Motor neuron (in vitro differentiated cells): Measurements from ENCODE around the gene NUMB. TPM values are rescaled to one million over a fixed set of nuclear protein-coding genes. Genes with fewer than 3 reads are reported as not detected.
A peak's percentile ranks its signal among the peaks of the same experiment; 100 is the strongest.
"Not testable (repeated sequence)": the region's sequence is repeated elsewhere in the genome, so short reads cannot be mapped to it uniquely, and the experiment has no call there.

Source experiments
- ATAC-seq, 8 experiments: fragments of 200-7000 bp; cut with Tn5 transposase; replicated peaks in 6 of 8; 2 replicates each; pipeline ENCODE4 v1.8.0; 2021; ENCODE audit warnings: mild to moderate bottlenecking in 8 of 8, moderate library complexity in 8 of 8
- H3K27ac ChIP-seq, 2 donors: fragments of 250-450 bp; sonication (Bioruptor Pico); 2 replicates each; pipeline ENCODE4 v1.9.0; 2021; ENCODE audit warnings: antibody characterized with exemption in 2 of 2, mild to moderate bottlenecking in 2 of 2, moderate library complexity in 1 of 2
- H3K4me1 ChIP-seq, 2 donors: fragments of 250-450 bp; sonication (Bioruptor Pico); replicated peaks in 1 of 2; 2 replicates each; pipeline ENCODE4 v1.6.1; 2021; ENCODE audit warnings: antibody characterized with exemption in 2 of 2, mild to moderate bottlenecking in 2 of 2, moderate library complexity in 1 of 2
- H3K4me3 ChIP-seq, 5 donors: fragments of 250-450 bp; sonication (Bioruptor Pico); 2 replicates each; pipeline ENCODE4 v1.9.0; 2021; ENCODE audit warnings: antibody characterized with exemption in 5 of 5, mild to moderate bottlenecking in 5 of 5, moderate library complexity in 4 of 5
- WGBS, 10 experiments: fragments of 450-650 bp; shearing (Covaris generic); methylation state at CpG; one replicate each; pipeline ENCODE4 v1.0.0; 2022; 5-methylcytosine and 5-hydroxymethylcytosine counted together
- in situ Hi-C, 9 experiments: fragments of 400-800 bp; cut with MboI; loops; one replicate each; pipeline ENCODE4 v1.15.0; 2021; ENCODE audit warnings: low sequenced_read_pairs in 9 of 9, low pct_unique_long_range_greater_than_20kb in 2 of 9; ENCODE audit not compliant: unreplicated experiment in 9 of 9
- total RNA-seq, 8 experiments: library from RNA; unstranded; fragments of 300-600 nt; gene quantifications; 2 replicates each; pipeline versions ENCODE4 v1.2.3 to v1.2.4, GENCODE V29; 2022

NUMB gene
- total RNA-seq, 8 experiments from 2014 or later: 13.4 to 56.8 (median 25.3) TPM

- WGBS, 10 experiments: 88 to 100% (median 94%) methylated on average over 2 to 3 of the region's 3 CpGs
These were observed 26.2 kb downstream of the NUMB start for GRCh38 chr14:73432124-73432523.

GRCh38 chr14:73428353-73428824 lies 30.0 kb downstream of the NUMB start:
- in situ Hi-C loops: no loop called here
- Histone ChIP-seq H3K27ac (no peak overlapping the region), H3K4me3 (no peak overlapping the region), H3K4me1 (no peaks in the 10 kb centered on the region)
- WGBS, 10 experiments: 68 to 100% (median 95%) methylated on average over 1 to 5 of the region's 5 CpGs; no CpG with 5 or more reads in 3 of the 10 experiments
- ATAC-seq: peak in 2 of 8 experiments; percentile 21 to 70

More at GRCh38 chr14:73432124-73432523, 26.2 kb downstream of the NUMB start:
- no peaks in the 10 kb centered on the region for H3K4me1 ChIP-seq
- H3K4me3 ChIP-seq: no peak overlapping the region
- ATAC-seq: no peak
- in situ Hi-C loops: no loop called here
- H3K27ac ChIP-seq: no peak overlapping the region

GRCh38 chr14:73427516-73428264 lies 30.7 kb downstream of the NUMB start:
- peak in 3 of 8 experiments; percentile 15 to 45 (median 19) for ATAC-seq
- H3K4me3 ChIP-seq: no peak overlapping the region
- no peaks in the 10 kb centered on the region for H3K4me1 ChIP-seq
- 68 to 100% (median 96%) methylated on average over 1 to 4 of the region's 4 CpGs; no CpG with 5 or more reads in 1 of the 10 experiments for WGBS, 10 experiments
- in situ Hi-C loops: no loop called here
- H3K27ac ChIP-seq: no peak overlapping the region

- Histone ChIP-seq H3K4me1 (peaks cover 0 to 2% of the 10 kb centered on the region in 2 donors), H3K4me3 (no peak overlapping the region), H3K27ac (no peak overlapping the region)
- in situ Hi-C loops: no loop called here
- ATAC-seq: peak in 3 of 8 experiments; percentile 15 to 64 (median 48)
- 80 to 100% (median 98%) methylated on average over 1 to 5 of the region's 5 CpGs; no CpG with 5 or more reads in 2 of the 10 experiments for whole genome bisulfite sequencing, 10 experiments
These were observed 31.5 kb downstream of the NUMB start for GRCh38 chr14:73426877-73427276.

- no peak for ATAC-seq
- Histone ChIP-seq H3K4me3 (no peak overlapping the region), H3K27ac (no peak overlapping the region), H3K4me1 (peaks cover 0 to 2% of the 10 kb centered on the region in 2 donors)
- 50 to 100% (median 73%) methylated on average over 1 to 3 of the region's 3 CpGs; no CpG with 5 or more reads in 1 of the 10 experiments for WGBS, 10 experiments
- in situ Hi-C loops: no loop called here
These were observed 33.9 kb downstream of the NUMB start for GRCh38 chr14:73424453-73424852.

GRCh38 chr14:73423092-73423491 lies 35.3 kb downstream of the NUMB start:
- WGBS, 10 experiments: 94 to 100% (median 98%) methylated on average over 1 to 5 of the region's 6 CpGs; no CpG with 5 or more reads in 3 of the 10 experiments
- H3K27ac ChIP-seq, in situ Hi-C loops, H3K4me3 ChIP-seq, H3K4me1 ChIP-seq, ATAC-seq: not testable (repeated sequence)

GRCh38 chr14:73422515-73422914 lies 35.8 kb downstream of the NUMB start:
- Histone ChIP-seq H3K4me3 (no peak overlapping the region), H3K27ac (no peak overlapping the region), H3K4me1 (peaks cover 0 to 2% of the 10 kb centered on the region in 2 donors)
- WGBS, 10 experiments: 0 to 100% (median 64%) methylated on average over 1 to 3 of the region's 4 CpGs; no CpG with 5 or more reads in 2 of the 10 experiments
- in situ Hi-C loops: no loop called here
- ATAC-seq: peak in 2 of 8 experiments; percentile 37 to 38

- no peak for ATAC-seq
- WGBS, 10 experiments: 90 to 100% (median 100%) methylated on average over 1 to 2 of the region's 3 CpGs; no CpG with 5 or more reads in 3 of the 10 experiments
- H3K4me1 ChIP-seq: peaks cover 0 to 2% of the 10 kb centered on the region in 2 donors
- no peak overlapping the region for H3K27ac ChIP-seq
- no peak overlapping the region for H3K4me3 ChIP-seq
- in situ Hi-C loops: no loop called here
These were observed 40.1 kb downstream of the NUMB start for GRCh38 chr14:73418227-73418626.

- H3K4me3 ChIP-seq, H3K27ac ChIP-seq, in situ Hi-C loops, H3K4me1 ChIP-seq, ATAC-seq: not testable (repeated sequence)
- WGBS, 10 experiments: no CpG with 5 or more reads among the region's 3 CpGs
These were observed 52.1 kb downstream of the NUMB start for GRCh38 chr14:73406248-73406647.

GRCh38 chr14:73403181-73403752 lies 55.1 kb downstream of the NUMB start:
- no peak for ATAC-seq
- in situ Hi-C loops: no loop called here
- Histone ChIP-seq H3K4me1 (no peaks in the 10 kb centered on the region), H3K27ac (no peak overlapping the region), H3K4me3 (no peak overlapping the region)
- 80 to 100% (median 82%) methylated on average over 1 to 3 of the region's 4 CpGs; no CpG with 5 or more reads in 4 of the 10 experiments for WGBS, 10 experiments

GRCh38 chr14:73402579-73402978 lies 55.8 kb downstream of the NUMB start:
- no peak overlapping the region for H3K27ac ChIP-seq
- in situ Hi-C loops: no loop called here
- ATAC-seq: no peak
- H3K4me1 ChIP-seq: peaks cover 0 to 4% of the 10 kb centered on the region in 2 donors
- no peak overlapping the region for H3K4me3 ChIP-seq
- 72 to 100% (median 100%) methylated on average over 1 to 2 of the region's 2 CpGs; no CpG with 5 or more reads in 3 of the 10 experiments for WGBS, 10 experiments

- WGBS, 10 experiments: 48 to 93% (median 77%) methylated on average over 1 to 3 of the region's 3 CpGs; no CpG with 5 or more reads in 1 of the 10 experiments
- in situ Hi-C loops: no loop called here
- no peak for ATAC-seq
These were observed 60.5 kb downstream of the NUMB start for GRCh38 chr14:73397810-73398209.

GRCh38 chr14:73394317-73394716 lies 64.0 kb downstream of the NUMB start:
- Histone ChIP-seq H3K4me3 (no peak overlapping the region), H3K4me1 (peaks cover 0 to 4% of the 10 kb centered on the region in 2 donors), H3K27ac (no peak overlapping the region)
- ATAC-seq: no peak
- in situ Hi-C loops: no loop called here
- WGBS, 10 experiments: 67 to 100% (median 100%) methylated on average over 1 of the region's 1 CpG; no CpG with 5 or more reads in 1 of the 10 experiments

More at GRCh38 chr14:73397810-73398209, 60.5 kb downstream of the NUMB start:
- Histone ChIP-seq H3K4me1 (peaks cover 0 to 4% of the 10 kb centered on the region in 2 donors), H3K27ac (no peak overlapping the region), H3K4me3 (no peak overlapping the region)
